Stimulated activated CD4-positive, alpha-beta T cell treated with anti-CD3 and anti-CD28 coated beads, Interleukin-1b, Interleukin-23, amount 100 ng/mL, for 48 hours (primary cell): ENCODE data around the gene RNF26.

ENCODE experiments used
- DNase-seq: peaks from one replicate; pipeline ENCODE4 v3.0.0-alpha.2; 2020

RNF26 gene

DNA sequence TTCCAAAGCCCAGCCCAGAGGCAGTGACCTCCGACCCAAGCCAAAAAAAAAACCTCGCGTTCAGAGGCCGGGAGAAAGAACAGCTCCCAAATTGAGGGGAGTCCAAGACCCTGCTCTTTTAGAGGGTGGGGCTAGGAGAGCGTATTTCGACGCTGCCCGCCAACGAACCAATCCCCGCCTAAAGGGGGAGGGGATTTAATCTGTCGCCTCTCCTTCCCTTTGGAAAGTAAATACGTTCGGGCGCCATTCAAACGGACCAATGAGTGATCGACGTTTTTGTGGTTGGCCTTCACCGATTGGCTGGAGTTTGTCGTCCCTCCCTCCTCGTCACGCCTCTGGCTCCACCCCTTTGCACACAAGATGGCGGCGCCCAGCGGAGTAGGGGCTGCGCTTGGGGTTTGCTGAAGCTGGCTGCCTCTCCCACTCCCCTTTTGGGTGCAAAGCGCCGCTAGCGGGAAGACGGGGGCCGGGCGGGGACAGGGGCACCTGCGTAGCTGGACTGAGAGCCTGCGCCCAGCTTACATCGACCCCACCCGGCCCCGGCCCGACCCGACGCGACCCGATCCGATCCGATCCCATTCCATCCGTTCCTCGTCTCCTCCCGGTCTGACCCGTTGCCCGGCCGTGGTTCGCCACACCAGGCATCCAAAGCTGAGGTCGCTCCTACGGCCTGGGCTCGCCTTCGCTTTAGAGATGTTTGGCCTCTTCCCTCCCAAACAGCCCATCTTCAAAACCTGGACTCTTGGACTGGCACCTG is at the start of gene RNF26:
RNF26 (plus strand) TSS at position 354 of the 757 bp plus-strand sequence. CDS start 596 bp downstream, outside the sequence.
- peak; percentile 95 for DNase-seq

DNA sequence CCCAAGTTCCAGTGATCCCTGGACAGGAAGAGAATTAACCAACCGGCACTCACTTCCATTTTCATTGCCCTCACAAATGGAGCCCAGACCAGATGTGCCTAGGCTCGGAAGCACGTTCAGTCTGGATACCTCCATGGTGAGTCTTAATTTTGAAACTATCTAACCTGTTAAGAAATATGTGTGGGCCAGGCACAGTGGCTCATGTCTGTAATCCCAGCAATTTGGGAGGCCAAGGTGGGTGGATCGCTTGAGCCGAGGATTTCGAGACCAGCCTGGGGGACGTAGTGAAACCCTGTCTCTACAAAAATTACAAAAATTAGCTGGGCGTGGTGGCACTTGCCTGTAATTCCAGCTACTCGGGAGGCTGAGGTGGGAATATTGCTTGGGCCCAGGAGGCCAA is 48.9 kb upstream of the RNF26 start:
- DNase-seq, result no peak

DNA sequence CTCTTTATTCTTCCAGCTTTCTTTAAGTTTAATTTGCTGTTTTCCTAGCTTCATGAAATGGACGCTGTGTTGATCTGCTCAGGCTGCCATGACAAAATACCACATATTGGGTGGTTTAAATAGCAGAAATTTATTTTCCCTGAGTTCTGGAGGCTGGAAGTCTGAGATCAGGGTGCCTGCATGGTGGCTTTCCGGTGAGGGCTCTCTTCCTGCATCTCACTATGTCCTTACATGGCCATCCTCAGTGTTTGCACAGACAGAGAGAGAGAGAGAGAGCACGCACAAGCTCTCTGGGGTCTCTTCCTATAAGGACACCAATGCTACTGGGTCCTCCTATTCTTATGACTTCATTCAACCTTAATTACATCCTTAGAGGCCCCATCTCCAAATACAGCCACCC is 46.1 kb upstream of the RNF26 start:
- DNase-seq, result no peak

DNA sequence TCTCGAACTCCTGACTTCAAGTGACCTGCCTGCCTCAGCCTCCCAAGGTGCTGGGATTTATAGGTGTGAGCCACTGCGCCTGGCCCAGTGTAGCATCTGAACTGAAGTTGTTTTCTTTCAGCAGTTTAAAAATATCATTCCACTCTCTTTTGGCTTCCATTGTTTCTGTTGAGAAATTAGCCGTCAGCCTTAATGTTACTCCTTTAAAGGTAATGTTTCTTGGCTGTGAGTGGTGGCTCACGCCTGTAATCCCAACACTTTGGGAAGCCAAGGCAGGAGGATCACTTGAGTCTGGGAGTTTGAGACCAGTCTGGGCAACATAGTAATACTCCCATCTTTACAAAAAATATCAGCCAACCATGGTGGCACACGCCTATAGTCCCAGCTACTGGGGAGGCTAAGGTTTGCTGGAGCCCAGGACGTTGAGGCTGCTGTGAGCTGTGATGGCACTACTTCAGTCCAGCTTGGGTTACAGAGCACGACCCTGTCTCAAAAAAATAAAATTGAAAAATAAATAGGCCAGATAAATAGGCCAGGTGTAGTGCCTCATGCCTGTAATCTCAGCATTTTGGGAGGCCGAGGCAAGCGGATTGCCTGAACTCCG is 43.3 kb upstream of the RNF26 start:
- no peak for DNase-seq

DNA sequence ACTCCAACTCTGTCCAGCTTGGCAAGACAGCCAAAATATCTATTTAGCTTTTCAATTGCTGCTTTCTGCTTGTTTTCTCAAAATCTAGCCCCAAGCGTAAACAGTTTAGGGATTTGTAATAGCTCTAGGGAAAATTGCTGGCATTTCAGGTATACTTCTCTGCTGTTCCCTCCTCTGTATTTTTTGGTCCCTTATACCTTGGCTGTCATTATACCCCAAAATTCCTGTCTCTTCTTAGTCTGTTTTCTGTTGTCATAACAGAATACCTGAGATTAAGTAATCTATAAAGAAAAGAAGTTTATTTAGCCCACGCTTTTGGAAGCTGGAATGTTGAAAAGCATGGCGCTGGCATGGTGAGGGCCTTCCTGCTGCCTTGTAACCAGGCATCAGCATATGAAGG is 40.9 kb upstream of the RNF26 start:
- DNase-seq, result no peak

DNA sequence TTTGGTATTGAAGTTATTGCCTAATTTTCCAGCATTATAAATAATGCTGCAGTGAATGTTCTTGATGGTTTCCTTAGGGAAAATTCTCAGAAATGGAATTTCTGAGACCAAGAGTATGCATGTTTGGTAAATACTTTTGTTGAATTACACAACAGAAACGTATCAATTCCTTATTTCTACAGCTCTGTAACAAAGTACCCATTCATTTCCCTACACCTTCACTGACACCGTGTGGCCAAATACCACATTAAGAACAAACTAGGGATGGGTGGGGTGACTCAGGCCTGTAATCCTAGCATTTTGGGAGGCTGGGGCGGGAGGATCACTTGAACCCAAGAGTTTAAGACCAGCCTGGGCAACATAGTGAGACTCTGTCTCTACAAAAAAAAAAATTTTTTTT is 39.1 kb upstream of the RNF26 start:
- no peak for DNase-seq

DNA sequence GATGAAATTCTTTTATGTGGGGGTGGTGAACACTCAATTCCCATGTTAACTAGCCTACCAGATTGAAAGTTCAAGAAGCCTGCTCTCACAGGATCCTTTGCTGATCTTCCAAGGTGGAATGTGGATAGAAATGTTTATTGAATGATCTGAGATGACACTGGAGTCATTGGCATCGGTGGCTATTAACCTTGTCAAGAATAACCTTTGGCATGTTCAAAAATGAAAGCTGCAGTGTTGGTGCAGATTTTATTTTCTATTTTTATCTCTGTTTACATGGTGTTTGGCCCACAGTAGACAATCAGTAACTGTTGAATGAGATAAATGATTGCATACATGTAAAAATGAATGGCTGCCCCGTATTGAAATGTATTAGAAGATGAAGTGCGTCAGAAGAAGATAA is 36.4 kb upstream of the RNF26 start:
- no peak for DNase-seq

DNA sequence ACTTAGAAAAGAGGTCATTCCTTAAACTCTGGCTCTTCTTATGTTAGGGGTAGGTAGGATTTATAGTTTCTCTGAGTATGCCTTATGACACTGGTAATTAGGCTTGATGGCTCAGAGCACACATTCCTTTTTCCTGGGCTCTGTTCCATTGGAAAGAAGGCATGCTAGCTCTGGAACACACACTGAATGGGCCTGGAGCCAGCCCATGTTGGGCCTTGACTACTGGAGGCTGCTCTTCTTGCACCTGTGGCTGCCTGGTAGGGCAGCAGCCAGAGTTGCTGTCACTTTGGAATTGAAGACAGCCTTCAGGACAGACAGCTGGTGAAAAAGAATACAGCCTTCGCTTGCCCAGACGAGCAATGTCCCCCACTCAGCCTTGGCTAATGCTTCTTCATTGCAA is 35.6 kb upstream of the RNF26 start:
- no peak for DNase-seq

DNA sequence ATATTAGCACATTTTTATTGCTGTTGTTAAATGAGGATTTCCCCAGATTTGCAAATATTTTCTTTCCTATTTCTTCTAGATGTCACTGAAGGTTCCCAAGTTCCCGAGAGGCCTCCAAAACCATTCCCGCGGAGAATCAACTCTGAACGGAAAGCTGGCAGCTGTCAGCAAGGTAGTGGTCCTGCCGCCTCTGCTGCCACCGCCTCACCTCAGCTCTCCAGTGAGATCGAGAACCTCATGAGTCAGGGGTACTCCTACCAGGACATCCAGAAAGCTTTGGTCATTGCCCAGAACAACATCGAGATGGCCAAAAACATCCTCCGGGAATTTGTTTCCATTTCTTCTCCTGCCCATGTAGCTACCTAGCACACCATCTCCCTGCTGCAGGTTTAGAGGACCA is 34.9 kb upstream of the RNF26 start:
- no peak for DNase-seq

DNA sequence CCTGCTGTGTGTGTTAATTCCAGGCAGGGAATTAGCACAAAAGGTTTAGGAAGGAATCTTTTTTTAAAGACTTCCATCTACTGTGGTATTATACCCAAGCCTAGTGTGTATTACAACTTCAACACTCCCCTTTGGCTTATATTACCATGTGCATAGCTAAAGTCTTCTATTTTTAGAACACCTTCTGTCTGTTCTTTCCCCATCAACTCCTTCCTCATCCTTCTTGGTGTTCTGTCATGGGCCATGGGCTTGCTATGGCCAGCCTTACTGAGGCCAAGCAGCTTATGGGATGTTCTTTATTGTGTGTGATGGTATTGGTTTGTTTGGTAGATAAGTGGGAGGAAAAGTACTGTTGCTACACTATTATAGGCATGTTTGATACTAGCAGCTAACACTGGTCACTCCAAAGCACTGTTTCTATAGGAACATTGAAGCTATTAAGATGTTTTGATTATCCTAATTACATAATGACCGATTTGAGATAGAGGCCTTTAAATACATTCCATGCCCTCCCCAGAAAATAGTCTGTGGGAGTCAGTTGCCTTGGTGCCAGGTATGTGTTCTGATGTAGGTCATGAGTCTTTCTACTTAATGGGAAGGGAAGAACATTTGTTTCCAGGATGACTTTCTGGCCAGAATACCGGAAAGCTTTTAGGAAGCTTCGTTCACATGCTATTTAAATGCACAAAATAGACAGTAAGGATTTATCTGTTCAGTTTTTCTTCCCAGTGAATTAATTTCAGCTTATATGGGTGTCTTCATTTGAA is 33.9 kb upstream of the RNF26 start:
- no peak for DNase-seq

DNA sequence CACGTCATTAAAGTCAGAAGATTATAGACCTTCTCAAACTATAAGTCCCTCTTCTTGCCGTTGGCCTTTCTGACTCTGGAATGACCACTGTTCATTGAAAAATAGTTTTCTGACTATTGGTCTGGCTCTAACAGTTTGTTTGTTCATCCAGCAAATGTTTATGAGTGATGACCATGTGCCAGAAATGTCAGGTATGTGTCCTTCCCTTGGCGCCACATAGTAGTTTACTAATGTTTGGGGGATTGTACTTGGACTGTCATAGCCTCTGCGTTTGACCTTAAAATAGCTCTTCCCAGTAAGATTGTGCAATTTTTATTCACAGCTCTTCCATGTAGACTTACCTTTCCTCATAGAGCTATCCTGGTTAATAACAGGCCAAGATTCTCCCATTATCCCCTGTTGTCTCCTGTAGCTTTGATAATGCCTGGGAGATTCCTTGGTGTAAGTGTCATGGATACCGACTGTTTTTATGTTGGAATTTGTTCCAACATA is 31.1 kb upstream of the RNF26 start:
- no peak for DNase-seq

DNA sequence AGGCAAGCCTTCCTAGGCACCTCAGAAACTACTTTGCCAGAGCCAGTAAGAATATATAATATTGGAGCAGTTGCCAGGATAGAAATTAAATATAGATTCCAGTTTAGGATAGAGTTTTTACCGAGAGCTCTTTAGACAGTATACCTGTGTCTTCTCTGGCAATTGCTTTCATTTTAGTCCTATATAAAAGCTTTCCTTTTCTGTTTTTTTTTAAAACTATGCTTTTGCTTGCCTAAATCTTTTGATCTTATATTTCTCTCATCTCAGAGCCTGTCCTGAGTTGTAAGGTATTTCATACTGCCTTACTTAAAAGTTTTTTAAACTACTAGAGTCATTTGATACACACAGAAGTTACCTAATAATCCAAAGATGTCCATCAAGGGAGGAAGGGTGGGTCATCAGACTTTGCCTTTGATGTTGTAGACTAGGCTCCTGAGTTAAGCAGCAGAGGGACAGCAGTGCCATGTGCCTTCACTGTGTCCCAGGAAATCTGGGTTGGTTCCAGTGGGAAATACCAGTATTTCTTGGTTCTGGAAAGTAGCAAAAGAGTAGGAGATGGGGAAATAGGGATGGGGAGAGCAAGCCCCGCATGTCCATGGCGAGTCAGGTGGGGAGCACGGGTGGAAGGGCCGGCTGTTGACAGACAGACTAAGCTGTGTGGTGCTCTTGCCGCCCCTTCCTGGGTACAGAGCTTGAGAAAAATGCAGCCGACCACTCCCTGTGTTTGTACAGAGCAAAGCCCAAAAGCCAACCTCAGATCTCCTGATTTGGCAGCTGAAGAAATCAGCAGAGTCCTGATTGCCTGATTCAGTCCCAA is 28.6 kb upstream of the RNF26 start:
- DNase-seq, result no peak

DNA sequence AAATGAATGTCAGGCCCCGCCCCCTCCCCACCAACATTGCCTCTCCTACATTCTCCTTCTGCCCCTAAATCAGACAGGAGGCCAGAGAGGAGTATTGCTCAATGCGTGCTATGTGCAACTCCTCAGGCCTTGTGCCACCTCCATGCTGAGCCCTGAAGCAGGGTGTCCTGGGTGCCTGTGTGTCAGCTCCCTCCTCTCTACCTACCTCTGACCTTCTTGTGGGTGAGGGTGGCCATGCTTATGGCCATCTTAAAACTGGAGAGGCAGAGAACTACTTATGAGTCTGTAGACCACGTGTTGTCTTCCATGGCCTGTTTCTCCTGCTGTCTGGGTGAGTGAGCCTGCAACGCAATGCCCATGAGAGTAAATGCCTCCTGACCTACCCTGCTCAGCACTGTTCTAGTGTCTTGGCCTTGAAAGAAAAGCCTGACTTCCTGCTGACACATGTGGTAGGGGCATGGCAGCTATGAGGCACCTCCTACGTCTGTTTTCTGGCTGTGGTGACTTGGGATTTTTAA is 27.9 kb upstream of the RNF26 start:
- DNase-seq, result peak; percentile 49

DNA sequence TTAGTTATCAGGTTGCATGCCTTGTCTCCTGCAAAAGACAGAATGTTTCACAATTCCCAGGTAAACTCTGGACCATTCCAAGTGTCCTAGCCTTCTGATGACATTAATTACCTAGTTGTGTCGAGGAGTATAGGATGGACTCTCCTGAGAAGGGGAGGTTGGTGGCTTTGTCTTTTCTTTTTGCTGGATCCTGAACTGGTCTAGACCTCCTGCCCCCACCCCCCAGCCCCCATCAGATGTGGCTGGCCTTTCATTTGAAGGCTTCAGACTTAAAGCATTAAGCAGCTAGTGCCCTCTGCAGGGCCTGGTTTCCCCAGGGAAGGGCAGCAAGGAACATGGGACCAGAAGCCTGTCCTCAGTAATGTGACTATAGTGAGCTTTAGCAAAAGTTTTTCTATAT is 27.1 kb upstream of the RNF26 start:
- DNase-seq, result no peak

DNA sequence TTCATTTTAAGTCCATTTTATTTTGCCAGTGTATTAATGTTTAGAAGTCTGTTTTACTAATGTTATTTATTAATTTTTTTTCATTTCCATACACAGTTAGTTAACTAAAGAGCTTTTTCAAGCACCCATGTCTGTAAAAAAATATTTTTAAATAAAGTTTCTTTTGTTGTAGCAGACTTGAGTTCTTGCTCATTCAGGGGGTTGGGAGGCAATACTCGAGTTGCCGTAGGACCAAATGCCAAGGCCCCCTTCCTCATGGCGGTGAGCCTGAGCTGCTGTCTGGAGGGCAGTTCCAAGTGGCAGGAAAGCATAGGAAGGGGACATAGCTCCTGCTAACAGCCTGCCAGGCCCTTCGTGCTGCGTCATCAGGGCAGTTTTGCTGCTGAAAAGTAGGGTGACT is 26.4 kb upstream of the RNF26 start:
- DNase-seq, result no peak

DNA sequence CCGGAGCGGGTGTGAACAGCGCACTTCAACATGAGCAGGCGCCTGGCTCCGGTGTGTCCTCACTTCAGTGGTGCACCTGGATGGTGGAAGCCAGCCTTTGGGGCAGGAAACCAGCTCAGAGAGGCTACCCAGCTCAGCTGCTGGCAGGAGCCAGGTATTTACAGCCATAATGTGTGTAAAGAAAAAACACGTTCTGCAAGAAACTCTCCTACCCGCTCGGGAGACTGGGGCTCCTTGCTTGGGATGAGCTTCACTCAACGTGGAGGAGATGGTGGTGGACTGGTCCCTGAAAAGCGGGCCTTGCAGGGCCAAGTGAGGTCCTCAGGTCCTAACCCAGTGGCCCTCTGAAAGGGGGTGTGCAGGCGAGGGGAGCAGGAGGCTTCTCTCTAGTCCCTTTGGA is 24.9 kb upstream of the RNF26 start:
- no peak for DNase-seq

DNA sequence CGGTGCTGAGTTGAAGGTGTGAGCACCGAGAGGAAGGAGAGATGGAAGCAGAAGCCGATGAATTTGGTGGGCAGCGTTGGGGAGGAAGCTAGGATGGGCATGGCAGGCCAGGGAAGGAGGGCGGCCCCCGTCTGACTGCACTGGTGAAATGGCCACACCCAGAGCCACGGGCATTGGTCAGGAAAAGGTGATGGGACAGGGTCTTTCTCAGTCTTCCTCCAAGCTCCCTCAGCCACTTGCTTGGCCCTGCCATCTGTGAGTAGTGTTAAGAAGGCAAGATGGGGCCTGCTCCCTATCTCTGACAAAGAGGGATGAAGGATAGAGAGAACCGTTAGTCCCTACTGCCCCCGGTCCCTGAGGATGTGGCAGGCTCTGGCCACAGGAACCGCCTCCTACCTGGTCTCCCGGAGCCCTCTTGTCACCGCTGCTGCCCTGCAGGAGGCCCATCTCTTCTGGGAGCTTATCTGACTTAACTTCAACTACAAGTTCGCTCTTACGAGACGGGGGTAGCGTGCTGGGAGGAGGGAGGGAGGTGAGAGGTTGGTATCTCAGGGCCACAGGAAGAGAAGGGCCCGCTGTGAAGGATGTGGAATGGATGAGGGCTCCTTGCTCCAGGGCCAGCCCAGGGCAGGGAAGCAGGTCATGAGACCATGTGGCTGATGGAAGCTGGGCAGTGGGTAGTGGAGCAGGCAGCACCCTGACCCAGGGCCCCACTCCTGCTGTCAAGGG is 24.2 kb upstream of the RNF26 start:
- DNase-seq, result no peak

DNA sequence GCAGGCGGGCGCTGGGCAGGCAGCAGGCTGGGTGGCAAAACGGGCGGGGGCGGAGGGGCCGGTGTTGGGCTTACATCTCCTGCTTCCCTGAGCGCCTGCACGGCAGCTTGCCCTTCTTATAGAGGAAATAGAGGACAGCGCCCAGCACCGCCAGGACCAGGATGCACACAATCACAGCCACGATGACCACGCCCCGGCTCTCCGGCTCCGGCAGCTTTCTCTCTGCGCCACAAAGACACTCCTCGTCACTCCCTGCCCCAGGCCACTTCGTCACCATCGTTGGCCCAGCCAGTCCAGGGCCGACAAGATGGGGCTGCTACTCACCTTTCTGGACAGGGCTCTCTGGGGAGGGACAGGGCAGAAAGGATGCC is 23.7 kb upstream of the RNF26 start:
- no peak for DNase-seq

DNA sequence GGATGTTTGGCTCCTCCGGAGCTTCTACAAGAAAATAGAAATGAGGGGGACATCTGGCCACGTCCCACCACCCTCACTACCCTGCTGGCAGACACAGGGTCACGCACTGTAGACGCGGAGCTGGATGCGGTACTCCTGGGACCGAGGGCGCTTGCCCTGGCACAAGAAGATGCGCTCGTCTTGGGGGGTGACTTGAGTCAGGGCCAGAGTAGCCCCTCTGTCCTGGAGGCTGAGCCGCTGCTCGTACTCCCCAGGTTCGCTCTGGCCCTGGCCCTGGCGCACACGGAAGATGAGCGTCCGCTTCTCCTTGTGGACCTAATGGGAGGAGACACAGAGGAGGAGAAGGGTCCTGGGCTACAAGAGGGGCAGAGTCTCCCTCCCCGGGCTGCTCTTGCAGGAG is 19.6 kb upstream of the RNF26 start:
- DNase-seq, result no peak

DNA sequence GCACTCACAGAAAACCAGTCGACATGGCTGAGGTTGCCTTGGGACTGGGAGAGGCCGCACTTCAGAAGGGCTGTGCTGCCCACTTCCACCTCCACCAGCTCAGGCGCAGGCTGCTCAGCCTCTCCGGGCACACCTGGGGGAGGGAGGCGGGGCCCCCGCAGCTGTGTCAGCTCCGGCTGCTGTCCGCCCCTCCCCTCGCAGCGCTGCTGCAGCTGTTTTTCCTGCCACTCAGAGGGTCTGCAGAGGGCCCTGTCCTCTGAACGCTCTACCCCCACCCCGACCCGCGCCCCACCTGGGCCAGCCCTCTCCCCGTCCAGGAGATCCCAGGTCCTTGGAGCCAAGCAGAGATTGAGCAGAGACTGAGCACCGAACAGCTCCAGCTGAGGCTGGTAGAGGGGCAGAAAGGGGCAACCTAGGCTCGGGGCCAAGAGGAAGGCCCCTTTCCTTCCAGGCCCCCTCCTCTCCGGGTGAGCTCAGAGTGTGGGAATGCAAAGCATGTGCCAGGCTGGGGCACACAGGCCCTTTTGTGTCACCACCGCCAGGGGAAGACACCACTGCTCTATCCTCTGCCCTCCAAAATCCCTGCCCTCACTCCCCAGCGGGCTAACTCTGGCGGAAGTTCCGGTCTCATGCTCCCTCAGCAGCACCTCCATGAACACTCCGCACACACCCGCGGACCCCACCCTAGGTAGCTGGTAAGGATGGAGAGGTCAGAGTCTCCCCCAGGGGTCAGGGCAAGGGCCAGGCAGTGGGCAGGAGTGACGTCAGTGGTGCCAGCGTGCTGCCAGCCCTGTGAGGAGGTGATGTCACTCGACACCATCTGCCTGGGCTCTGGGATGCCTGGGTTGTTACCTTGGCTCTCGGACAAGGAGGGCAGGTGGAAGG is 19.0 kb upstream of the RNF26 start:
- DNase-seq, result no peak
